Loucy (cell line): ENCODE results near the gene ANKRD27.

ENCODE experiments used
- H2AFZ ChIP-seq: fragments of 200-600 bp; sonication (generic); 2 replicates; pipeline ENCODE4 v1.6.0; 2016; ENCODE audit warnings: antibody characterized with exemption, mild to moderate bottlenecking, low read length, moderate library complexity
- H3F3A ChIP-seq: fragments of 200-600 bp; 2 replicates; pipeline ENCODE4 v1.6.0; 2016; ENCODE audit warnings: antibody characterized with exemption, low read depth, mild to moderate bottlenecking
- H3K27me3 ChIP-seq: fragments of 200-600 bp; sonication (generic); 2 replicates; pipeline ENCODE4 v1.6.1; 2014; ENCODE audit warnings: low read length, mild to moderate bottlenecking; ENCODE audit not compliant: insufficient read depth, poor library complexity, severe bottlenecking
- H3K36me3 ChIP-seq: fragments of 200-600 bp; sonication (generic); 2 replicates; pipeline ENCODE4 v1.6.1; 2016; ENCODE audit warnings: low read length; ENCODE audit not compliant: insufficient read depth
- H3K4me1 ChIP-seq: fragments of 200-600 bp; sonication (generic); 2 replicates; pipeline ENCODE4 v1.5.1; 2014; ENCODE audit warnings: low read length, mild to moderate bottlenecking; ENCODE audit not compliant: insufficient read depth, poor library complexity, severe bottlenecking
- H3K4me2 ChIP-seq: fragments of 200-600 bp; sonication (generic); 2 replicates; pipeline ENCODE4 v1.6.0; 2014; ENCODE audit warnings: antibody characterized with exemption, low read length, low read depth, mild to moderate bottlenecking; ENCODE audit not compliant: poor library complexity, severe bottlenecking
- H3K4me3 ChIP-seq: fragments of 200-600 bp; sonication (generic); 2 replicates; pipeline ENCODE4 v1.5.1; 2014; ENCODE audit warnings: low read length, mild to moderate bottlenecking, mixed read lengths; ENCODE audit not compliant: poor library complexity, severe bottlenecking
- H3K79me2 ChIP-seq: fragments of 200-600 bp; sonication (generic); 2 replicates; pipeline ENCODE4 v1.6.1; 2014; ENCODE audit warnings: low read length; ENCODE audit not compliant: insufficient read depth
- H3K9ac ChIP-seq: fragments of 200-600 bp; sonication (generic); 2 replicates; pipeline ENCODE4 v1.6.0; 2014; ENCODE audit warnings: mild to moderate bottlenecking, low read depth, low read length, moderate library complexity; ENCODE audit not compliant: poor library complexity, severe bottlenecking
- H3K9me2 ChIP-seq: fragments of 200-600 bp; sonication (generic); replicated peaks from 2 replicates; pipeline ENCODE4 v1.6.1; 2016; ENCODE audit warnings: low read depth, low read length, mixed read lengths
- H3K9me3 ChIP-seq: fragments of 200-600 bp; sonication (generic); 2 replicates; pipeline ENCODE4 v1.6.1; 2014; ENCODE audit warnings: mild to moderate bottlenecking, antibody characterized with exemption, low read length, low read depth; ENCODE audit not compliant: insufficient read depth
- H4K20me1 ChIP-seq: fragments of 200-600 bp; sonication (generic); 2 replicates; pipeline ENCODE4 v1.6.0; 2014; ENCODE audit warnings: antibody characterized with exemption, low read length, mild to moderate bottlenecking; ENCODE audit not compliant: insufficient read depth, poor library complexity, severe bottlenecking
- CTCF ChIP-seq: fragments of 200-600 bp; sonication (generic); conservative IDR thresholded peaks from 2 replicates; pipeline ENCODE4 v1.5.1; 2014; ENCODE audit warnings: mild to moderate bottlenecking, antibody characterized with exemption, low read length
- EZH2phosphoT487 ChIP-seq: fragments of 200-600 bp; IDR thresholded peaks from 2 replicates; pipeline ENCODE4 v1.6.1; 2018; ENCODE audit warnings: antibody characterized with exemption, mild to moderate bottlenecking, moderate library complexity, borderline replicate concordance

ANKRD27 gene

GRCh38 chr19:32605544-32605943, 69.4 kb downstream of the ANKRD27 start:
- no peak overlapping the region for H2AFZ ChIP-seq
- H3K9me2 ChIP-seq: no peaks in the 10 kb centered on the region
- TF ChIP-seq CTCF: no peak
- TF ChIP-seq EZH2phosphoT487: no peak
- no peaks in the 10 kb centered on the region for H3K9me3 ChIP-seq
- no peaks in the 10 kb centered on the region for H3K27me3 ChIP-seq
- no peaks in the 10 kb centered on the region for H3K79me2 ChIP-seq
- H3K4me2 ChIP-seq: no peak overlapping the region
- peaks cover 11% of the 10 kb centered on the region for H4K20me1 ChIP-seq
- H3K36me3 ChIP-seq: peaks cover 80% of the 10 kb centered on the region; the same call in 1 of the 2 replicates
- no peaks in the 10 kb centered on the region for H3K4me1 ChIP-seq
- H3F3A ChIP-seq: 0 out of 2 replicates have a peak, but pooled peaks cover under 1% of the 10 kb centered on the region
- no peak overlapping the region for H3K4me3 ChIP-seq
- H3K9ac ChIP-seq: no peak overlapping the region

- H3K79me2 ChIP-seq: no peaks in the 10 kb centered on the region
- peaks cover 3% of the 10 kb centered on the region; the same call in 1 of the 2 replicates for H3F3A ChIP-seq
- H3K27me3 ChIP-seq: no peaks in the 10 kb centered on the region
- TF ChIP-seq CTCF: no peak
- no peak for TF ChIP-seq EZH2phosphoT487
- no peak overlapping the region for H3K4me3 ChIP-seq
- H3K4me1 ChIP-seq: no peaks in the 10 kb centered on the region
- no peak overlapping the region for H2AFZ ChIP-seq
- H3K4me2 ChIP-seq: no peak overlapping the region
- H3K9me3 ChIP-seq: no peaks in the 10 kb centered on the region
- peaks cover 7% of the 10 kb centered on the region for H4K20me1 ChIP-seq
- peaks cover 90% of the 10 kb centered on the region; the same call in 1 of the 2 replicates for H3K36me3 ChIP-seq
- H3K9ac ChIP-seq: no peak overlapping the region
- no peaks in the 10 kb centered on the region for H3K9me2 ChIP-seq
Observed at GRCh38 chr19:32603961-32604360, 71.0 kb downstream of the ANKRD27 start.

- Histone ChIP-seq H3K9me3 (no peaks in the 10 kb centered on the region), H3F3A (peaks cover 3% of the 10 kb centered on the region; the same call in 1 of the 2 replicates), H2AFZ (no peak overlapping the region), H3K36me3 (peaks cover 97% of the 10 kb centered on the region; the same call in 1 of the 2 replicates), H3K4me3 (no peak overlapping the region), H3K4me1 (no peaks in the 10 kb centered on the region), H4K20me1 (peaks cover 4% of the 10 kb centered on the region), H3K79me2 (no peaks in the 10 kb centered on the region), H3K9me2 (no peaks in the 10 kb centered on the region), H3K4me2 (no peak overlapping the region), H3K27me3 (no peaks in the 10 kb centered on the region), H3K9ac (no peak overlapping the region)
- TF ChIP-seq EZH2phosphoT487: no peak
- peak; percentile 79 for TF ChIP-seq CTCF
Observed at GRCh38 chr19:32599736-32600157, 75.2 kb downstream of the ANKRD27 start.
